HG02571 (cell line): ENCODE results near the gene MRGPRF.
"Not testable (repeated sequence)": the region's sequence is repeated elsewhere in the genome, so short reads cannot be mapped to it uniquely, and the experiment has no call there.

Experiments
- ATAC-seq: cut with Tn5 transposase; IDR thresholded peaks from one replicate; pipeline ENCODE4 v1.9.1; 2021; ENCODE audit warnings: mild to moderate bottlenecking, moderate library complexity; ENCODE audit not compliant: unreplicated experiment

MRGPRF gene

DNA sequence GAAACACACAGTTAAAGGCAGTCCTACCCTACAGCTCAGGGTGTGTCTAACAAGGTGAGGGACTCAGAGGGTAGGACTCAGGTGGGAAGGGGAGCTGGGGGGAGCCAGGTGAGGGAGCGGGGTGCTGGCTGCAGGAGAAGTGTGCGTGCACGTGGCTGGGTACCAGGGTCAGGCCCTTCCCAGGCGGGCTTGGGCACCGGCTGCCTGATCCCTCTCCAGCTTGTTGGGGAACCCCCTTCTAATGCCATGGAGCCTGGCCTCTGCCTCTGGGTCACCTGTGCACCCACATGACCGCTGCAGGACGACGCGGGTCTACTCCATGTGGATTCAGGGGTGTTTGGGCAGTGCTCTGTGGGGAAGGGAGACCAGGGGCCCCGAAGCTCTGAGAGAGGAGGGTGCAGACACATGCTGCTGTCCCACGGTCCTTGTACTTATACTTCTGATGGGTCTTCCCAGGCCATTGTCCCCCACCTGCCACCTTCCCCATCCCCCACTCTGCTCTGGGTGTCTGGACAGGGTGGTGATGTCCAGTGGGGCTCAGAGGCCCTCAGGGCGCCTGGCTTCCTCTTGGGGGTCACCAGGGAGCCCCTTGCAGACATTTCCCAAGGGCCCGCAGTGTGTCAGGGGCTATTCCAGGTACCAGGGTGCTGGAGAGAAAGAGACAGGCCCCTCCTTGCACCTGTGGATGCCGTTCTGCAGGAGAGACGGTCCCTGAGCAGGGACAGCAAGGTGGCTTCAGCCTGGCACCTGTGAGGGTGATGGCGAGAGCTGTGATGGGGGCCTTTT is 21.9 kb downstream of the MRGPRF start:
- ATAC-seq: no peak

DNA sequence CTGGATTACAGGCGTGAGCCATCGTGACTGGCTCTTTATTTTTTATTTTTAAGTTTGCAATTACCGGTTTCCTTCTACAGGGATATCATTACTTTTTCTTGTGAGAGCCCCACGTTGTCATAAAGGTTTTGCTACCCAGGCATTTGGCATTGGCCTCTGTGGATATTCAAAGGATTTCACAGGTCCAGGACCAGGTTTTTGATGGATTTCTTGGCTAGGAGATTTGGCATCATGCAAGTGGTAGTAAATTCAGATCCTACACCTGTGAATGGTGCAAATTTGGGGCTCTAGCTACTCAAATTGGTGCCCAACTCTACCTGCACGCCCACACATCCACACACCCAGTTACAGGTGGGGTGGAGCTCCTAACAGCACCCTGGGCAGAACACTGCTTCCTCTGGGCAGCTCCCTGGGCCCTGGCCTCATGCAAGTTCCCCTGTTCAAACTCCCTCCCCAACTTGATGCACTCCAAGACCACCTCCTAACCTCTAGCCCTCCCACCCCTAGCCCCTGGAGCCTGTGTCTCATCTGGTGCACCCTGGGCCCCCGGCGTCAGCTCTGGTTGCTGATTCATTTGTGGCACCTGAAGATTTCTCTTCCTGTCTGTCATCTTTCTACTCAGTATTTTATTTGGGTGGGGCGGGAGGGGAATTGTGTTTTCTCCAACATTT is 23.0 kb downstream of the MRGPRF start:
- no peak for ATAC-seq

DNA sequence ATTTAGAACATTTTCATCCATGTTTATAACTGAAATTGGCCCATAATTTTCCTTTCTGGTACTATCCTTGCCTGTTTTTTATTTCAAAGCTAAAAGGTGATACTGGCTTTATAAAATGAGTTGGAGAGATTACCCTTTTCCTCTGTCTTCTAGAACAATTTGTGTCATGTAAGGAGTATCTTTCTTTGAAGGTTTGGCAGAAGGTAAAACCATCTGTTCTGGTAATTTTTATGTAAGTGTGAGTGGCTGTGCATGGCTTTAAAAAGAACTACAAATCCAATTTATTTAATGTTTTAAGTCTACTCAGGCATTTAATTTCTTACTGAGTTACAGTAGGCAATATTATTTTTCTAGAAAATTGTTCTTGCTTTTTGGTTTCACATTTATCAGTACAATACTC is 24.6 kb downstream of the MRGPRF start:
- no peak for ATAC-seq

DNA sequence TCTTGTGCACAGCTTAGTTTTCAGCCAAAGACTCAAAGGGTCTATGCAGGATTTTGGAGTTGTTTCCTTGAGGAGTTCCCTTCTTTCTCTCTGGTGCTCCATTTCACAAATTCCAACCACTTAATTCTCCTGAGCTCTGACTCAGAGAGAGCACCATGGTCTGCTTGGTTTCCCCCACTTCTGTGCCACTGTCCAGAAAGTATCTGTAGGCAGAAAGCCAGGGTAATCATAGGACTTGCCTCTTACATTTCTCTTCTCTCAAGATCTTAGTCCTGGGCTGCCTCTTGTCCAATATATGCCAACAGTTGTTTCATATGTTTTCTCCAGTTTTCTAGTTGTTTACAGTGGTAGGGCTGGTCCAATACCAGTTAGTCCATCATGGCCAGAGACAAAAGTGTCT is 25.8 kb downstream of the MRGPRF start:
- ATAC-seq: no peak

DNA sequence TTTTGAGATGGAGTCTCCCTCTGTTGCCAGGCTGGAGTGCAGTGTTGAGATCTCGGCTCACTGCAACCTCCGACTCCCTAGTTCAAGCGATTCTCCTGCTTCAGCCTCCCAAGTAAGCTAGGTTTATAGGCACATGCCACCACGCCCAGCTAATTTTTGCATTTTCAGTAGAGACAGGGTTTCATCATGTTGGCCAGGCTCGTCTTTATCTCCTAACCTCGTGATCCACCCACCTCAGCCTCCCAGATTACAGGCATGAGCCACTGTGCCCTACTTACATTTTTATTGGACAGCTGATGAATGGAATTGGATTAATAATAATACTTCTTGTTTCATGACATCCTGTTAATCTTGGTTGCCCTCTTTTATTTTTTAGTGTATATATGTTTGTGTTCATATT is 29.2 kb downstream of the MRGPRF start:
- no peak for ATAC-seq

DNA sequence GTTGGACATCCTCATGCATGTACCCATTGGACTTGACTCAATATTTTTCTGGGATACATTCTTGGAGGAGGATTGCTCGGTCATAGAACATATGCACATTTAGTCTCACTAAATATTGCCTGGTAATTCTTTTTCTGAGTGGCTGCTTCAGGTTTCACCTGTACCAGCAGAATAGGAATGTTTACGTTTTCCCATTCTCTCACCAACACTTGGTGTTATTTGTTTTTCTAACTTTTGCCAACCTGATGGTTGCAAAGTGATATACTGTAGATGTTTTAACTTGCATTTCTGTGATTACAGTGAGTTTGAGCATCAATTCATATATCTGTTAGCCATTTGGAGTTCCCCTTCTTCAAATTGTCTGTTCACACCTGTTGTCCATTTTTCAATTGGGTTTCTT is 30.9 kb downstream of the MRGPRF start:
- ATAC-seq: no peak

DNA sequence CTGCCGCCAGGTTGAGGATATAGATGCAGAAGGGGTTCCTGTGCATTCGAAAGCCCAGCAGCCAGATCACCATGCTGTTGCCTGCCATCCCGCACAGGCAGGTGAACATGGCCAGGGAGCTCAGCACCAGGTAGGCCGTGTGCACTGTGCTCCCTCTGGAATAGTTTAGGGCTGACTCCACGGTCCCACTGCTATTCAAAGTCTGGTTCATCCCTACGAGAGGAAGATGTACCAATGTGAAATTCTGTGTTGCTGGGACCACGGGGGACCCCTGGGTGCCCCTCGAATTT is 32.3 kb downstream of the MRGPRF start, which contains the start of gene MRGPRD:
Gene MRGPRD, minus strand, starts transcription at position 211 of the 290 bp plus-strand sequence. Its CDS starts 0 bp downstream, at position 211.
- ATAC-seq: no peak

DNA sequence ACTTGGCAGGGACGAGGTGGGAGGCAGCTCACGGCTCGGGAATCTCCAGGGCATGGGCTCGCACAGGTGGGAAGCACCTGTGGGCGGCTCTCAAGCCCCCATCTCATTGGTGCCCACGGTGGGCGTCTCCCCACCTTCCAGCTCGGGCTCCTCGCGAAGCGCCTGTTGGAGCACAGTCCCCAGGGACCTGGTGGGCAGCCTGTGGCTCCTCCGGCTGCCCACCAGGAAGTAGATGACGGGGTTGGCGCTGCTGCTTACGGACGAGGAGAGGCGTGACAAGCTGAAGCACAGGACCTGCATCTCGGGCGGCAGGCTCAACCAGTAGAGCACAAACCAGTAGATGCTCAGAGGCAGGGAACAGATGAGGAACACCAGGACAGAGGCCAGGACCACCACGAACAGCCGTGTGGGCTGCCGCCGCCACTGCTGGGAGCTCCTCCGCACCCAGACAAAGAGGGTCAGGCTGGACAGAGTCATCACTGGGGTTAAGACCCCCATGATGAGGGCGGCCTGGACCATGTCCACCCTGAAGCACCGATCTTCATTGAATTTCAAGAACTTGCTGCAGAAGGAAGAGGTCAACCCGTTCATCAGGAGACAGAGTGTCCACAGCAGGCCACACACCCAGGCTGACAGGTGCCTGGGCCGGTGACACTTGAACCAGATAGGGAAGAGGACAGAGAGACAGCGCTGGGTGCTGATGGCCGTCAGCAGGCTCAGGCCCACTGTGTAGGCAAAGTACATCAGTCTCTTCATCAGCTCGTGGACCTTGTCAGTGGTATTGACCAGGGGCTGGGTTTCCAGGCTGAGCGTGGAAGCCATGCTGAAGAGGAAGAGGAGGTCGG is 32.9 kb downstream of the MRGPRF start:
- no peak for ATAC-seq

DNA sequence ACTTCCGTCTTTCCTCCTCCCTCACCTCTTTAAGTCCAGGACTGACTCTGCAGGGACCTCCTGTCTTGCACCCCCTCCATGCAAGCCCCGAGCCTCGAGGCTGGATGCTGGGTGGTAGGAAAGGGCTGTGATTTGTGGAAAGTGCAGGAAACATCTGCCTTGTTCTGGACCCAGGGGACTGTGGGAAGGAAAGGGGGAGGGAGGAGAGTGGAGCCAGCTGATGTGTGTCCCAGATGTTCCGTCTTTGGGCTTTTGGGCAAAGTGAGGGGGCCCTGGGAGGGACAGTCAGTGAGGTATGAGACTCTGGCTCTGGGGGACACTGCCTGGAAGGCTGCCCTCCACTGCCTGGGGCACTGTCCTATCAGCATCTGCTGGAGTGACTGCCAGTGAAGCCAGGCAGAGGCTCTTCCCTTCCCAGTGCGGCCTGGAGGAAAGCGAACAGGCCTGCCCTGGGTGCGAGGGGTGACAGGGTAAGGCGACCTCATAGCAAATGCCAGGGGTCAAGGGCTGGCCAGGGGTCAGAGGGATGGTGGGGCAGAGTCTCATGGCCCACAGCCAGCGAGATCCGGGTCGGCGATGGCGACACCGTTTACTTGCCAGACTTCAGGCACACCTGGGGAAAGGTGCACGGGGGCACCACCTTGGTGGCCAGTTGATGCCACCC is 34.0 kb downstream of the MRGPRF start:
- no peak for ATAC-seq

DNA sequence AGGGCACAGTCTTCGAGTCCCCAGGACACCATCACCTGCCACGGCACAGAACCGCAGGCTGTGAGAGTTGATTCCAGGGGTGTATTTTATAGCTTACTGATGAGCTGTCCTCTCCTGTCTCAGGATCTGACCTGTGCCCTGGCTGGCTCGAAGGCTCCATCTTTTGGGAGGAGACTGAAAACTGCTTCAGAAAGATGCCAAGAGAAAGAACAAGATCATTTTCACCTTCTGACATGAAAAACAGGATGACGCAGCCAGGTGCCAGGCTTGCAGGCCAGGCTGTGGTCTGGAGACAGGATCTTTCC is 34.5 kb downstream of the MRGPRF start:
- ATAC-seq: no peak

DNA sequence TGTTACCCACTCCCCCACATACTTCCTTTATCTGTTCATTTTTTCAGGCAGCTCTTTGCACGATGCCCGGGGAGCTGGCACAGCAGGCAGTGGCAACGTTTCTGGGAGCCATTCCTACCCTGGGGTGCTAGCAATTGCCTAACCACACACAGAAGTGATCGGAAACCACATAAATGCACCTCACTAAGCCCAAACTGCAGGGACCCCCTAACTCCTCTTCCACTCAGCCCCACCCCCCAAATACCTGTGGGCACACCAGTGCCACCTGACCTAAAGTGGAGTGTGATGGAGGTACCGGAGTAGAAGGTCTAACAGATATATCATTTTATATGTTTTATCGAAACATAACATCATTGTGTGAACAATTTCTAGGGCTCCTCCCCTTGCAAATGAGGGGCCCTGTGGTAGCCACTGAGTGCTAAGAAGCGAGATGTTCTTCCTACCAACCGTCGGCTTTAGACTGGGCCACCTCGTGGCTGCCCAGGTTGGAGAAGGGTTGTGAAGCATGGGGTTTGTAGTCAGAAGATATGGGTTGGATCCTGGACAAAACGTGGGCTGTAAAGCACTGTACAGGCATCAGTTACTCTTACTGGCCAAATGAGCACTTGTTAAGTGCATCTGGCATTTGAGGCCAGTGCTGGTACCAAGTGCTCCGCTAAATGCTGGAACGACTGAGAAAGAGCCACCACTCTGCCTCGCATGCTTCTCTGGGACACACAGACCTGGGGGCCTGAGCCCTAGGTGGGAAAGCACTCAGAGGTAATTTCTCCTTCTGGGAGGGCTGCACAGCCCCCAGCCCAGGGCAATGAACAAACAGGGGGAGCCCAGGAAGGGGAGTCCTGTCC is 35.0 kb downstream of the MRGPRF start:
- no peak for ATAC-seq

DNA sequence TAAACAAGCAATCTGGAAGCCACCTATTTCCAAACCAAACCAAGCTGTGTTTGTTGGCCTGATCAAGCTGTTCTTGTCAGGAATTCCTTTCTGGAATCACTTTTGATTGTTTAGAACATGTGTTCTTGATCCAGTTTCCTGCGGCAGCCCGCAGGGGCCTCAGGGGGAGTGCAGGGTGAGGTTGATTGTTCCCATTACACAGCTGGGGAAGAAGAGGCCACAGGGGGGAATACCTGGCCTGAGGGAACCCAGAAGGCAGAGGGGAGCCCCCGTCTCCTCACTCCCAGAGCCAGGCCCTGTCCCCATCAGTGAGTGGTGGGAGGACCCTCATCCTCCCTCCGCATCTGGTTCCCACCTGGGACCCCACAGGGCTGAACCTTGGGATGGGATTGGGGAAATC is 36.5 kb downstream of the MRGPRF start:
- ATAC-seq: no peak

DNA sequence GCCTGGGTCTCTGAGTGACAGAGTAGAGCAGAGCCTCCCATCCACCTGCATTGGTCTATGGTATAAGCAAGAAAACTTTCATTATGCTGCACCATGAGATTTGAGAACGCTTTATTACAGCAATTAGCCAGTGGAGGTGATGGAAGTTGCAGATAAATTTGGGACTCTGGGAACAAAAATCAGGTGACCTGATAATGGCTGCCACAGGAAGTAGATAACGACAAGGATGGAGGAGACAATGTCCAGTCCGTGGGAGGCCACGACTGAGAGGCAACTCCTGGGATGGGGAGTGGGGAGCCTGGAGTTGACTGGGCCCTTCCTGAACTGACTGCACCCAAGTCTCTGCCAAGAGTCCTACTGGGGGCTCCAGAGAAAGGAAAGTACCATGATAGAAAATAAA is 37.0 kb downstream of the MRGPRF start:
- ATAC-seq: no peak

DNA sequence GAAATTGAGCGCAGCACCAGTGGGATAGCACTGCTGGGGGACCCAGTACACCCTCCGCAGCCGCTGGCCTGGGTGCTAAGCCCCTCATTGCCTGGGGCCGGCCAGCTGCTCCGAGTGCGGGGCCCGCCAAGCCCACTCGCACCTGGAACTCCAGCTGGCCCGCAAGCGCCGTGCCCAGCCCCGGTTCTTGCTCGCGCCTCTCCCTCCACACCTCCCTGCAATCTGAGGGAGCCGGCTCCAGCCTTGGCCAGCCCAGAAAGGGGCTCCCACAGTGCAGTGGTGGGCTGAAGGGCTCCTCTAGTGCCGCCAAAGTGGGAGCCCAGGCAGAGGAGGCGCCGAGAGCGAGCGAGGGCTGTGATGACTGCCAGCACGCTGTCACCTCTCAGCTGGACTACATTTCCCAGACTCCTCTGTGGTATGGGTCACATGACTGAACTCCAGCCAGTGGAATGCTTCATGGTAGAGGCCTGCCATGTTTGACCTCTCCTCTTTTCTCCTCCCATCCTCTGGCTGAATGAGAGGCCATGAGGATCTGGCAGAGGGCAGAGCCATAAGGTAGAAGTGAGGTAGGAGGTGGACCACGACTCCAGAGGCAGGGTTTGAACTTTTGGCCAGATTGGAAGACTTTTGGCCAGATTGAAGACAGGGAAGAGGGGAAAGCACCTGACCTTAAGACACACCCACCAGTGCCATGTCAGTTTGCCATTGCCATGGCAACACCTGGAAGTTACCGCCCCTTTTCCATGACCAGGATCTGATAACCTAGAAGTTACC is 38.4 kb downstream of the MRGPRF start:
- ATAC-seq: no peak

DNA sequence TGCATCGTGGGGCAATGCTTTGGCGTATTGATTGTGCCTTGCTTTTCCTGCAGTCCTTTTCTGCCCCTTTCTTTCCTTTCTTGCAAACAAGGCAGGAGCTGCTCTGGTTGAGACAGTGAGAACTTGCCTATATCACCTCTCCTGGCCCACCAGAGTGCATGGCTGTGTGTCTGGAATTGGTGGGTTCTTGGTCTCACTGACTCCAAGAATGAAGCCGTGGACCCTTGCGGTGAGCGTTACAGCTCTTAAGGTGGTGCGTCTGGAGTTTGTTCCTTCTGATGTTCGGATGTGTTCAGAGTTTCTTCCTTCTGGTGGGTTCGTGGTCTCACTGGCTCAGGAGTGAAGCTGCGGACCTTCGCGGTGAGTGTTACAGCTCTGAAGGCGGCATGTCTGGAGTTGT is 39.3 kb downstream of the MRGPRF start:
- ATAC-seq: not testable (repeated sequence)

DNA sequence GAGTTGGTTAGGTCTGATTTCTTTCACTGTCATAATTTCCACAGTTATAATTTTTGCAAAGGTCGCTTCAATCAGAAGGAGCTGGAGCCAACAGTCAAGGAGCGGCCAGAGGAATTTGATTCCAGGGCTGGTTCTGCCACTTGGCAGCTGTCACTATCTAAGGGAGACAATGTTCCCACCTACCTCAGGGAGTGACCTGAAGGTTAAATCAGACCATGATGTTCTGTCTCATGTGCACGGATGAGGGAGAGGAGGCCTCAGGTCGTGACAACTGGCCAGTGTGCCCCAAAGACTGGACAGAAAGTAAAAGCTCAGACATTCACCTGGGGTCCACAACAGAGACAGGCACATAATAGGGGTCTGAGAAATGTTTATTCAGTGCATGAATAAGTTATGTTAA is 39.8 kb downstream of the MRGPRF start:
- ATAC-seq: no peak

DNA sequence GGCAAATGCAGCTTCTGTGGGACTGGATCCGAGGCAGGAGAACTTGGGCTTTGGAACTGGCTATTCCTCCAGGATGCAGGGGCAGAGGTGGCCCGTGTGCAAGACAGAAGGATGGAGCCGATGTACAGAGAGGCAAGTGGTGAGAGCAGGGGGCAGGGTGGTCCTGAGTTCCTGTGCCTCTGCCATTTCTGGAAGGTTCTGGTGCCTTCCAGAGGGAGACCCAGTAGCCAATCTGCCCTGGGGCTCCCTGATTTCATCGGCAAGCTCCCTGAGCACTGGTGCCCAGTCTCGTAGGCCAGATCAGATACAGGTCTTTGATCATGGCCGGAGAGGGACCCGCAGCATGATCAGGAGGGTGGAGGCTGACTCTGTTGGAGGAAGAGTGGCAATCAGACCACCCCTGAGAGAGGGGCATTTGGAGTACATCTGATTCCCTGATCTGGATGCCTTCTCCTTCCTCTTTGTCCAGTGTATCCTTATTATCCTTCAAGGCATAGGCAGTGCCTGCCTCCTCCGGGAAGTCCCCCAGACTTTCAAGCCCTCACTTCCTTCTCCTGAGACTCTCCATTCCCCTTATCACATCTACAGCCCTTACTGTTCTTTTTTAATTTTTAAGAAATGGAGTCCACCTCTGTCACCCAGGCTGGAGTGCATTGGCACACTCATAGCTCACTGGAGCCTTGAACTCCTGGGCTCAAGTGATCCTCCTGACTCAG is 42.0 kb downstream of the MRGPRF start:
- ATAC-seq: no peak

DNA sequence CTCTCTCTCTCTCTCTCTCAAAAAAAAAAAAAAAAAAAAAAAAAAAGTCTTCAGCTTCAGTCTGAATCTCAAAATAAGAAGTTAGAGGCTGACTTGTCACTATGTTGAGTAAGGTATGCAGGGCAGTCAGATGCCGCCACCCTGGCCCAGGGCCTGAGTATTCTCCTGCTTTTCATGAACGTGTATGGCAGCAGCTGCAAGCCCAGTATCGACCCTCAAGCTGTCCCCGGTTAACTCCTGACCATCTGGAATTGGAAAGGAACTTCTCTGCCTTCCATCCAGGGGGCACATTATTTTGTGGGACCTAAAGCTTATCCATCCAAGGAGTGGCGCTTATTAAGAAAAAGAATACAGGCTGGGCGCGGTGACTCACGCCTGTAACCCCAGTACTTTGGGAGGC is 43.7 kb downstream of the MRGPRF start:
- no peak for ATAC-seq
